Gastrocnemius medialis (tissue), 4 donors: ENCODE results near the gene RUVBL2.

Experiments used
- CTCF ChIP-seq, 5 experiments: fragments of 450-650 bp in 3 of 5; fragments of 200-600 bp in 2 of 5; sonication (generic) in 2 of 5; IDR thresholded peaks in 4 of 5; conservative IDR thresholded peaks in 1 of 5; 1 replicate in 4 of 5; 2 replicates in 1 of 5; pipeline ENCODE4 v1.5.1; 2016 to 2019; ENCODE audit warnings: antibody characterized with exemption in 5 of 5, mild to moderate bottlenecking in 3 of 5, moderate library complexity in 3 of 5
- POLR2A ChIP-seq, 2 donors: fragments of 450-650 bp; IDR thresholded peaks; one replicate each; pipeline ENCODE4 v1.6.1; 2017; ENCODE audit warnings: antibody characterized with exemption in 2 of 2, mild to moderate bottlenecking in 2 of 2, moderate library complexity in 2 of 2

GRCh38 chr19:49022116-49022515 lies 28.4 kb downstream of the RUVBL2 start:
- TF ChIP-seq CTCF (IDR thresholded peaks at IDR 0.05 in 4 of 5, conservative IDR thresholded peaks at IDR 0.05 in 1 of 5) = no peak
- no peak for TF ChIP-seq POLR2A (IDR thresholded peaks at IDR 0.05)
